ENCODE data around the gene ARHGEF33.
"Not testable (repeated sequence)": the region's sequence is repeated elsewhere in the genome, so short reads cannot be mapped to it uniquely, and the experiment has no call there.

The ARHGEF33 gene

GRCh38 chr2:38912619-38913018 lies 22.9 kb downstream of the ARHGEF33 start:
- no peak for DNase-seq

DNA sequence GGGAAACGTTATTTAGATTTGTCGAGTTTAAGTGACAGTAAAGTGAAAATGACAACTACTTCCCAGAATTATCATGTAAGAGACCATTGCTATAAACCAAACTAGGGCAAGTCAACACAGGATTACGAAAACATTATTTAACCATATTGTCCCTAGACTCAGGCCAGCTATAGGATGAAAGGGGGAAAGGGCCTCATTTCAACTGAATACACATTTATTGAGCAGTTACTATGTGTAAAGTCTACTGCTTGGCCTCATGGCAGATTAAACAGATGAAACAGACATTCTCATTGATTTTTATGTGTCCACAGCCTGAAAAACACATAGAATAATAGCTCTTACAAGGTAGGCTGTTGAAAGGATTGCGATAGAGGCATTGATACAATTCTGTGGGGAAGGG lies 32.7 kb downstream of the ARHGEF33 start:
- DNase-seq, result no peak

- no peak for DNase-seq
Measured at GRCh38 chr2:38922902-38923301, 33.2 kb downstream of the ARHGEF33 start.

GRCh38 chr2:38925982-38926381 lies 36.3 kb downstream of the ARHGEF33 start:
- no peak for DNase-seq

GRCh38 chr2:38930600-38930999 lies 40.9 kb downstream of the ARHGEF33 start:
- DNase-seq, result no peak

DNA sequence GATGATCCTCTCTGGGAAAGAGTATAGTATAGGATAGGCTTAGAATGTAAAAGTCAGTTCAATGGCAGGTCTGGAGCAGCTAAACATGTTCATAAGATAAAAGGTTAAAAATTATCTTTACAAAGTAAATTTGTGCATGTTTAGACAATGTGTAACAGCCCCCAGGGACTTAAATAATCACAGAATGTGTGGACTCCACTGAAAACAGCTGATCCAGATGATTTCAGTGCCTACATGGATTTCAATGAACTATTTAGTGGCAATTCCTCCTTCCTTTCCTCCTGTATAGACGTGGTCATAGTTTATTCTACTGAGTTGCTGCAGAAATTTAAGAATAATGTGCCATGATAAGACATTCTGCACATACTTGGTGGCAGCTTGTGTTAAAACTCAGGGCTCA lies 42.9 kb downstream of the ARHGEF33 start:
- DNase-seq, result no peak

- DNase-seq, result no peak
Measured at GRCh38 chr2:38933653-38934052, 44.0 kb downstream of the ARHGEF33 start.

DNA sequence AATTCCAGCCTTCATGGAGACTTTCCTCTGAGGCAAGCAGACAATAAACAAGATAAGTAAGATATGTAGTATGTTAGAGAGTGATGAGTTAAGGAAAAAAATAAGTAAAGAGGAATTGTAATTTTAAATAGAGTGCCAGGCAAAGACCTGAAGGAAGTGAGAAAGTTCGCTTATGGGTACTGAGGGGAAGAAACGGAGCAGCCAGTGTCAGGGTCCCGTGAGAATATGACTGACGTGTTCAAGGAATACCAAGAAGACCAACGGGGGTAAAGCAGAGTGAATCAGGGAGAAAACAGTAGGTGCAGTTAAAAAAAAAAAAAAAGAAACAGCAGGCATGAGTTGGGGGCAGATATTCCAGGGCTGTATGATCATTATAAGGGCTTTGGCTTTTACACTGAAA lies 45.1 kb downstream of the ARHGEF33 start:
- no peak for DNase-seq

GRCh38 chr2:38935568-38936172 lies 46.0 kb downstream of the ARHGEF33 start:
- no peak for DNase-seq

GRCh38 chr2:38936516-38936915 lies 46.8 kb downstream of the ARHGEF33 start:
- not testable (repeated sequence) for DNase-seq

DNA sequence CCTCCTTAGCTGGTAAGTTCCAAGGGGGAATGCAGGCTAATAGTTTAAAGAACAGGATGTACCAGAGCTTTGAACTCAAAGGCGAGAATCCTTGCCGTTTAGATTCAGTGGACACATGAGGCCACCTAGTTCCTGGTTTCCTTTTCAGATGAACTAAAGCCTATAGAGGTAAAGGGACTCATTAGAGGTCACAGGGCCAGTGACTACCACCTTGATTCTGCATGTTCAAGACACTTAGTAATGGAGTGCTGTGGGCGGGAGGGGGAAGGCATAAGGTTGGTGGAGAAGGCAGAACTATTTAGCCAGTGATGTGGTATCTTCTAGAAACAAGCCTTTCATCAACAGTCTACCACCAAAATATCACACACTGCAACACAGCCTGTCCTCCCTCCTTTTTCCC lies 47.9 kb downstream of the ARHGEF33 start:
- DNase-seq, result no peak

GRCh38 chr2:38940746-38941145 lies 51.1 kb downstream of the ARHGEF33 start:
- no peak for DNase-seq

DNA sequence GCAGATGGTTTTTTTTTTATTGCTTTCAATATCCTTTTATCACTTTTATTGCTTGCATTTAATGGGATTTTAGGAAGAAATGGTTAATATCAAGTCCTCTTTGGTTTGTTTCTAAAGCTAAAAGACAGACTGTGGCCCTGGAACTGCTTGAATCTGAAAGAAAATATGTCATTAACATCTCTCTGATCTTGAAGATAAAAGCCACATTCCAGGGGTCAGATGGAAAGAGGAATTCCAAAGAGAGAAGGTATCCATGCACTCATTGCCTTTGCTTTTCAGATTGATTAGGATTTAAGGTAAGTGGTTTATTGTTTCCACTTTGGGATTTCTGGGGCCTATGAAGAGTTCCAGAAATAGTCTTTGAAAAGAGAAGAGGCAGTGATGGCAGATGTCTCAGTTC lies 54.1 kb downstream of the ARHGEF33 start:
- no peak for DNase-seq

GRCh38 chr2:38945372-38945771 lies 55.7 kb downstream of the ARHGEF33 start:
- no peak for DNase-seq

DNA sequence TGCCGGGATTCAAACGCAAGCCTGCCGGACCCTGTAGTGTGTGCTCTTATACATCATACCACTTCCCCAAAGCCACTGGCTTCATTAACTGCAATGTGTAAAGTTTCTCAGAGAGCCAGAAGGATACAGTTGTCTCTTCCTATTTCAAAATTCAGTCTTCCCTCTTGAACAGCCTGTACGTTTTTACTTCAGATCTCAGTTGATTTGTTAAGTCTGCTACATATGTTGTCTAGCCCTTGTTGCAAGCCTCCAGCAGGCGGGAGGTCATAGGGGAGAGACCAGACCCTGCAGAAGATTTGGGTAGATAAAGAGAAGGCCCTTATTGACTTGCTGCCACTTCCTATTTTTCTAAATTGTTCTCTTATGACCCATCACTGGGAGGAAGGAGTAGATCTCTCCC lies 56.2 kb downstream of the ARHGEF33 start:
- no peak for DNase-seq

DNA sequence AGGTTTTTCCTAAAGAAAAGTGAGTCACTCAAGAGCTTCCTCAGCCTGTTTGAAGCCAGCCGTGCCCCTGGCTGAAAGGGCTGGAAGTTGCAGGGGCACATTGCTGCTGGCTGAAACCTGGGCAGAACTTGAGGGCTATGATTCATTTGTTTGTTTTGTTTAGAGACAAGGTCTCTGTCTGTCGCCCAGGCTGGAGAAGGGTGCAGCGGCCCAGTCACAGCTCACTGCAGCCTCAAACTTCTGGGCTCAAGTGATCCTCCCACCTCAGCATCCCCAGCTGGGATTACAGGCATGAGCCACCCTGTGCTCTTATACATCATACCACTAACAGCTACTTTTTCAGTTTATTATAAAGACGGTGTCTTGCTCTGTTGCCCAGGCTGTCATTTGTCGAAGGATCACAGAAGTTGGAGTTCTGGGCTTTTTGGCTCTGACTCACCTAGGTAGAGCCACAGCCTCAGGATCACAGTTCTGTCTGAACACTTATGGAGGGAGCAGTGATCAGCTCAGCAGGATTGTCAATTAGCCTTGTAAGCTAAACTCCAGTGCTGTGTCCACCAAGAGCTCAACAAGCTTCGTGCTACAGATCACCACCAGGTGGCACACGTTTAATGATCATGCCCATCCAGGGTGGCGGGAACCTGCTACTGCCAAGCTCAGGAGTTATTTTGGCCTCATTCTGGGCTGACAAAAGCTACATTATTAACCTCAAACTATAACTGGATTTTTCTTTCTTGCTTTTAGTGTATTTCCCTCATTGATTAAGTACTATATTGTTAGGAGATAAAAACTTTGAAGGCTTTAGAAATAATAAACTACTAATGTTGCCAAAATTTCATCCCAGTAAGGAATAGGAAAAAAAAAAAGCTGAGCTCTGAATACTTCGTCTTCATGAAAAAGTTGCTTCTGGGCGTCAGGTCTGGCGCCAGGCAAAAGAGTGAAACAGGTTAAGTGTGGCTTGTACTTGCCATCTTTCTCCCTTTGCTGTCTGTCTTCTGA lies 57.9 kb downstream of the ARHGEF33 start:
- peak; percentile 47 for DNase-seq

DNA sequence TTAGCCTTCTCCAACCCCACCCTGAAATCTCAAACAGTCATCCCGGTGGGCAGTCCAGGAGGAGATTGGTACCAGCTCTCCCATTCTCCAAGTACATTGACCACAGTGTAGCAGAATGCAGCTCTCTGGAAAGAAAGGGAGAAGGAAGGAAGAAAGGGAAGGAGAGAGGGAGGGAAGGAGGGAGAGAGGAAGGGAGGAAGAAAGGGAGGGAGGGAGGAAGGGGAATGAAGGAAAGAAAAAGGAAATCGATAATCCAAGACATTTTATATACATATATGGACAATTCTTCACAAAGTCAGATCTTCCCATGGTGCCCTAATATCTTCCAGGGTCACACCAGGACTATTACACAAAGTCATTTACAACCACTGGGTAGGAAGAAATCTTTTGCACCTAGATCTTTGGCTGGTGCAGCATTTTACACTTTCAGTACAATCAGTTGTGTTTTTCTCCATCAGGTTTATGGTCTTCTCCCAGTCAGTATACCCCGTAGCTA lies 58.8 kb downstream of the ARHGEF33 start:
- DNase-seq, result no peak

DNA sequence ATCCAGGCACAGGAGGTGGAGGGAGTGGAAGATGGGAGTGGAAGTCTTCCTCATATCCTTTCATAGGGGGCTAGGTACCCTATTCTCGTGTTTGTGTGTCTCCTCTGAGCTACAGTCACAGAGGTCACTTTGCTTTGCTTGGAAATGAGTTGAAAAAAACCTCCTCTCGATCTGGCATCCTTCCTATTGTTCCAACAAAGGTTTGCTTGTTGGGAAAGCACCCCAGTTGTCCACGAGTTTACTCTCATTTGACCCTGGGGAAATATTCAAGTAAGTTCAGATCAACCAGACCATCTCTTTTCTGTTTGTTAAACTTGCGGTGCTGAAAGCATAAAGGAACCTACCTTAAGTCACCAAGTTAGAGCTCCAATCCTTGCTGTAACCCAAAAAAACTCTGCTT lies 59.3 kb downstream of the ARHGEF33 start:
- no peak for DNase-seq

GRCh38 chr2:38951766-38952165 lies 62.1 kb downstream of the ARHGEF33 start:
- DNase-seq, result no peak

- DNase-seq, result no peak
Measured at GRCh38 chr2:38957972-38958371, 68.3 kb downstream of the ARHGEF33 start.

GRCh38 chr2:38959466-38959865 lies 69.8 kb downstream of the ARHGEF33 start:
- DNase-seq, result no peak

DNA sequence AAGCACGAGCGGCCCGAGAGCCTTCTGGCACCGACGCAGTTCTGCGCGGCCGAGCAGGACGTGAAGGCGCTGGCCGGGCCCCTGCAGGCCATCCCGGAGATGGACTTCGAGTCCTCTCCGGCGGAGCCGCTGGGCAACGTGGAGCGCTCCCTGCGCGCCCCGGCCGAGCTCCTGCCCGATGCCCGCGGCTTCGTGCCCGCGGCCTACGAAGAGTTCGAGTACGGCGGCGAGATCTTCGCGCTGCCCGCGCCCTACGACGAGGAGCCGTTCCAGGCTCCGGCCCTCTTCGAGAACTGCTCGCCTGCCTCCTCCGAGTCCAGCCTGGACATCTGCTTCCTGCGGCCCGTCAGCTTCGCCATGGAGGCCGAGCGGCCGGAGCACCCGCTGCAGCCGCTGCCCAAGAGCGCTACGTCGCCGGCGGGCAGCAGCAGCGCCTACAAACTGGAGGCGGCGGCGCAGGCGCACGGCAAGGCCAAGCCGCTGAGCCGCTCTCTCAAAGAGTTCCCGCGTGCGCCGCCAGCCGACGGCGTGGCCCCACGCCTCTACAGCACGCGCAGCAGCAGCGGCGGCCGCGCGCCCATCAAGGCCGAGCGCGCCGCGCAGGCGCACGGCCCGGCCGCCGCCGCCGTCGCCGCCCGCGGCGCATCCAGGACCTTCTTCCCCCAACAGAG lies 70.4 kb downstream of the ARHGEF33 start:
- peak; percentile 91 for DNase-seq

- peak; percentile 78 for DNase-seq
Measured at GRCh38 chr2:38960609-38961320, 71.1 kb downstream of the ARHGEF33 start.

Measured in retina (tissue), 1 donor.